ENCODE results near the gene TMTC2. TPM values are rescaled to one million over a fixed set of nuclear protein-coding genes. Genes with fewer than 3 reads are reported as not detected.

TMTC2 gene
- total and polyA plus RNA-seq, 12 donors, result 1.6 to 4.4 (median 2.7) TPM

GRCh38 chr12:82883394-82884355 lies 197.0 kb downstream of the TMTC2 start:
- no peak for DNase-seq
- WGBS, 4 donors, result 77 to 83% (median 80%) methylated on average over 8 of the region's 8 CpGs
- H3K27ac ChIP-seq, result no peak overlapping the region
- no peaks in the 10 kb centered on the region for H3K4me1 ChIP-seq (replicated peaks in 1 of 2)
- H3K9me3 ChIP-seq (replicated peaks in 1 of 3), result no peaks in the 10 kb centered on the region
- no peak overlapping the region for H3K4me3 ChIP-seq
- H3K36me3 ChIP-seq (replicated peaks in 1 of 2), result no peaks in the 10 kb centered on the region
- H3K27me3 ChIP-seq, result no peaks in the 10 kb centered on the region
- intact Hi-C loops (cut with DNase I), result no loop called here
- no peak for TF ChIP-seq POLR2A (IDR thresholded peaks at IDR 0.05)
- TF ChIP-seq, protein P1, sequence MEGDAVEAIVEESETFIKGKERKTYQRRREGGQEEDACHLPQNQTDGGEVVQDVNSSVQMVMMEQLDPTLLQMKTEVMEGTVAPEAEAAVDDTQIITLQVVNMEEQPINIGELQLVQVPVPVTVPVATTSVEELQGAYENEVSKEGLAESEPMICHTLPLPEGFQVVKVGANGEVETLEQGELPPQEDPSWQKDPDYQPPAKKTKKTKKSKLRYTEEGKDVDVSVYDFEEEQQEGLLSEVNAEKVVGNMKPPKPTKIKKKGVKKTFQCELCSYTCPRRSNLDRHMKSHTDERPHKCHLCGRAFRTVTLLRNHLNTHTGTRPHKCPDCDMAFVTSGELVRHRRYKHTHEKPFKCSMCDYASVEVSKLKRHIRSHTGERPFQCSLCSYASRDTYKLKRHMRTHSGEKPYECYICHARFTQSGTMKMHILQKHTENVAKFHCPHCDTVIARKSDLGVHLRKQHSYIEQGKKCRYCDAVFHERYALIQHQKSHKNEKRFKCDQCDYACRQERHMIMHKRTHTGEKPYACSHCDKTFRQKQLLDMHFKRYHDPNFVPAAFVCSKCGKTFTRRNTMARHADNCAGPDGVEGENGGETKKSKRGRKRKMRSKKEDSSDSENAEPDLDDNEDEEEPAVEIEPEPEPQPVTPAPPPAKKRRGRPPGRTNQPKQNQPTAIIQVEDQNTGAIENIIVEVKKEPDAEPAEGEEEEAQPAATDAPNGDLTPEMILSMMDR (IDR thresholded peaks at IDR 0.05), result no peak

GRCh38 chr12:82886671-82887340 lies 200.1 kb downstream of the TMTC2 start:
- H3K9me3 ChIP-seq (replicated peaks in 1 of 3), result no peaks in the 10 kb centered on the region

DNA sequence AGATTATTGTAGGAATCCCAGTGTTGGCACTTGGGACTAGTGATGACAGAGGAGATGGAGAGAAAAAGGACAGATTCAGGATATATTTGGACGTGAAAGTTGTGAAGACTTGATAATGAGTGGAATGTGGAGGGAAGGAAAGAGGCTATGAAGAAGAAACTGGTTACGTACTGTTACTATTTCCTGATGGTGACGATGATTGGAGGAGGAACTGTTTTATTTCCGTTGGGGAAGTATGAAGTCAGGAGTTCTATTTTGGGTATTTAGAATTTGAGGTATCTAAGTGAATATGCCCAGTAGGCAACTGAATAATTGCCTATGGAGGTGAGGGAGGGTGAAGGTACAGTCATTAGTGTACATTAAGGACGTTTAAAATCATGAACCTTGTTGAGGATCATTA lies 207.2 kb downstream of the TMTC2 start:
- Histone ChIP-seq H3K36me3 (replicated peaks in 1 of 2) (no peaks in the 10 kb centered on the region), H3K4me3 (no peak overlapping the region), H3K4me1 (replicated peaks in 1 of 2) (no peaks in the 10 kb centered on the region), H3K27me3 (no peaks in the 10 kb centered on the region), H3K9me3 (replicated peaks in 1 of 3) (no peaks in the 10 kb centered on the region), H3K27ac (no peak overlapping the region)
- DNase-seq, result no peak
- no peak for TF ChIP-seq POLR2A (IDR thresholded peaks at IDR 0.05)
- TF ChIP-seq, protein P1 (IDR thresholded peaks at IDR 0.05), result no peak
- intact Hi-C loops (cut with DNase I), result no loop called here
- WGBS, 4 donors, result 53 to 62% (median 57%) methylated on average over 5 of the region's 5 CpGs

More at GRCh38 chr12:82886671-82887340, 200.1 kb downstream of the TMTC2 start:
- no peak overlapping the region for H3K4me3 ChIP-seq
- H3K27me3 ChIP-seq, result no peaks in the 10 kb centered on the region
- TF ChIP-seq, protein P1 (IDR thresholded peaks at IDR 0.05), result no peak
- TF ChIP-seq POLR2A (IDR thresholded peaks at IDR 0.05), result no peak
- no peaks in the 10 kb centered on the region for H3K4me1 ChIP-seq (replicated peaks in 1 of 2)
- no peak overlapping the region for H3K27ac ChIP-seq
- DNase-seq, result no peak
- intact Hi-C loops (cut with DNase I), result no loop called here
- H3K36me3 ChIP-seq (replicated peaks in 1 of 2), result no peaks in the 10 kb centered on the region
- 74 to 88% (median 76%) methylated on average over 2 of the region's 2 CpGs for WGBS, 4 donors

GRCh38 chr12:82896277-82896676 lies 209.6 kb downstream of the TMTC2 start:
- Histone ChIP-seq H3K4me3 (no peak overlapping the region), H3K36me3 (replicated peaks in 1 of 2) (no peaks in the 10 kb centered on the region), H3K27me3 (no peaks in the 10 kb centered on the region), H3K4me1 (replicated peaks in 1 of 2) (no peaks in the 10 kb centered on the region), H3K9me3 (replicated peaks in 1 of 3) (no peaks in the 10 kb centered on the region), H3K27ac (no peak overlapping the region)
- no peak for DNase-seq
- 83 to 87% (median 84%) methylated on average over 7 of the region's 7 CpGs for WGBS, 4 donors
- intact Hi-C loops (cut with DNase I), result no loop called here
- TF ChIP-seq POLR2A (IDR thresholded peaks at IDR 0.05), result no peak
- TF ChIP-seq, protein P1 (IDR thresholded peaks at IDR 0.05), result no peak

All from adrenal gland (tissue), 12 donors.